GM19193 (cell line): Measurements from ENCODE around the gene ACOT11.

Source experiments
- POLR2A ChIP-seq: IDR thresholded peaks from 4 replicates; pipeline ENCODE4 v1.6.1; 2011; ENCODE audit not compliant: insufficient read depth, insufficient read length; ENCODE audit errors: extremely low read depth

ACOT11 gene

DNA sequence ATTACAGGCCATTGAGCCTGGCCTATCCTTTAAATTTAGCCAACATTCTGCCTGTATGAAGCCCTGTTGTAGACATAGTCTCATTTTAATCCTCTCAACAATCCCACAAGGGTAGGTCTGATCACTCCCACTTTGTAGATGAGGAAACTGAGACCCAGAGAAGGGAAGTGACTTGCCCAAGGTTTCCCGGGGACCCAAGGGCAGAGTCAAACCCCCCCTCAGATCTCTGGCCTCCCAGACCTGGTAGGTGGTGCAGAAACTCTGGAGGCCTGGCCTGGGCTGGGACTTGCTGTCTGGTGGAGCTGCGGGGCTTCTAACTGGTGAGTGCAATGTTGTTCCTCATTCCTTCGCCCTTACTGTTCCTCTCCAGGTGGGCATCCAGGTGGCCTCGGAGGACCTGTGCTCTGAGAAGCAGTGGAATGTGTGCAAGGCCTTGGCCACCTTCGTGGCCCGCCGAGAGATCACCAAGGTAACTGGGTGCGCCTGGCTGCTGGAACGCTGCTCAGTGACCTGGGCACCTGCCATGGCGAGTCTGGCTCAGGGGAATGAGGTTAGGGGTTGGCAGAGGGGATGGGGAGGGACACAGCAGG is 45.6 kb downstream of the ACOT11 start:
- no peak for TF ChIP-seq POLR2A

DNA sequence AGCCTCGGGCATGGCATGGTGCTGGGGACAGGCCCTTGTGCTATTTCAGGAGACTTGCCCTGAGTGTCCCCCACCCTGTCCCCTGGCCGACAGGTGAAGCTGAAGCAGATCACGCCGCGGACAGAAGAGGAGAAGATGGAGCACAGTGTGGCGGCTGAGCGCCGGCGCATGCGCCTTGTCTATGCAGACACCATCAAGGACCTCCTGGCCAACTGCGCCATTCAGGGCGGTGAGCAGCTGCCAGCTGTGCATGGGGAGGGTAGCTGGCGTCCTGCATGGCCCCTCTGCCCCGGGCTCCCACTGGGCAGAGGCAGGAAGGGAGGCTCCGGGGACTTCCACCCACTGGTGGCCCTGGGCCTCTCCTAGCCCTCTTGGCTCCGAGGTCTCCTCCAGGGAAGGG is 46.4 kb downstream of the ACOT11 start:
- TF ChIP-seq POLR2A, result no peak

DNA sequence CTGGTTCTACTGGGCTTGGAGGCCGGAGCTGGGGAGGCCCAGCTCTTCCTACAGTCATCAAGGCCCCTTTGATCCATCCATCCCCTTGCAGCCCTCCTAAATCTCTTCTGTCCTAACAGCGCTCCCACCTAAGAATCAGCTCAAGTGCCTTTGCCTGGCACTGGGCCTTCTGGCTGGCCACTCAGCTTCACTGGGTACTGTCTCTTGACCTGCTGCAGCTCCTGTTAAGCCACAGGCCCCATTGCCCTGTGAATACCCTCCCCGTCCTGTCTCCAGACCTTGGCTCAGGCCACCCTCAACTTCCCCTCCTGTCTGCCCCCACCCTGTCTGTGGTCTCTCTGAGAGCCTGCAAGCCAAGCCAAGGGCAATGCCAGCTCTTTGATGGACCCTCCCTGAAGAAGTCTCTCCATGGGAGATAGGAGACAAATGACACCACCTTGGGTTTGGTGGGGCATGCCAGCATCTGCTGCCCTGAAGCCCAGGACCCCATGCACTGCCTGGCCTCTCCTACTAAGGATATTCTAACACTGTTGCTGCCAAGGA is 48.0 kb downstream of the ACOT11 start:
- no peak for TF ChIP-seq POLR2A

DNA sequence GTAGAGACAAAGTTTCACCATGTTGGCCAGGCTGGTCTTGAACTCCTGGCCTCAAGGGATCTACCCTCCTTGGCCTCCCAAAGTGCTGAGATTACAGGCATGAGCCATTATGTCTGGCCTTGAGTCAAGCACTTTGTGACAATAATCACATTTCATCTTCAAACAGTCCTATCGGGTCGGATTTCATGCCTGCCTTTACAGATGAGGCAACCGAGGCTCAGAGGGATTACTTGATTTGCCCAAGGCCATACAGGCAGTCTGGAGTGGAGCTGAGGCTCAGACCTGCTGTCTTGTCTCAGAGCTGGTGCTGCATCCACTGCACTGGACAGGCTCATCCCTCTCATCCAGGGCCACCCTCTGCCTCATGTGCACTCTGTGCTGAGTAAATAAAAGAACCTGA is 48.7 kb downstream of the ACOT11 start:
- TF ChIP-seq POLR2A, result no peak

DNA sequence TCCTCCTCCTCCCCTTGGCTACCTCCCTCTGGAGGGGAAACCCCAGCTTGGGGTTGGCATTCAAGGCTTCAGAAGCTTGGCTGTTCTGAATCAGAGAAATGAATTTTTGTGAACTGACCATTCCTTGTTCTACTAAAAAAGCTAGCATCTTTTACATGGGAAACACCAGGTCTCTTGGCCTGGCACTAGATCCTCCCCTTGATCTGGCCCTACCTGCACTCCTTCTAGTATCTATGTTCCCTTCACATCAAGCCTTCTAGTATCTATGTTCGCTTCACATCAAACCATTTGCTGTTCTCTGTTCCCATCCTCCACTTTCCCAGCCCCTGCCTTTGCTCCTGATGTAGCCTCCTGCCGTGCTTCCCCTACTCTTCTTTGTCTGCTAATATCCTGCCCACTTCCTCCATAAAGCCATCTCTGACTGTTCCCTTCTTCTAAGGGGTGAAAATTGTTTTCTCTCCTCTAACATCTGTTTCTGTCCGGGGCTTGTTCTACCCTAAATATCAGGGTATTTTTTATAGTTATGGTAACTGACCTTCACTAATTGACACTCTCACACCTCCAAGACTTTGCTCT is 49.5 kb downstream of the ACOT11 start:
- TF ChIP-seq POLR2A, result no peak

DNA sequence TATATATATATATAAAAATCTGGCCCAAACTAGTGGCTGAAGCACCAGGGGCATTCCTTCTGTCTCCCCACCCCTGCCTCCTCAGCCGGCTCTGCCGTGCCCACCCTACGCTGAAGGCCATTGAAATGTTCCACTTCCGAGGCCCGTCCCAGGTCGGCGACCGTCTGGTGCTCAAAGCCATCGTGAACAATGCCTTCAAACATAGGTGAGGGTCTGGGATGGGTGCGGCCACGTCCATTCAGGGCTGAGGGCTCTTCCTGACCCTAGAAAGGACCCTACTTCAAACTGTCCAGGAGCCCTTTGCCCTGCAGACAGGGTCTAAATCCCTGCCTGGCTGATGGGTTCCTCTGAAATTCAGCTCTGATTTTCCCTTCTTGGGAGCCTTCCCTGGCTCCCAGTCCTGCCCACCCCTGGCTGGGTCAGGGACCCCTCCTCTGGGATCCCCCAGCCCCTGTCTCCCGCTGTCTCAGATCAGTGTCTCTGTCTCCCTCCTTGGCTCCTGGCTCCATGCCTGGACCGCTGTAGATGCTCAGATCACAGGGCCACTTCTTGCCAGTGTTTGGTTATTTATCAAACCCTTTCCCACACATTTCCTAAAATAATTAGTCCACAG is 51.3 kb downstream of the ACOT11 start:
- no peak for TF ChIP-seq POLR2A

DNA sequence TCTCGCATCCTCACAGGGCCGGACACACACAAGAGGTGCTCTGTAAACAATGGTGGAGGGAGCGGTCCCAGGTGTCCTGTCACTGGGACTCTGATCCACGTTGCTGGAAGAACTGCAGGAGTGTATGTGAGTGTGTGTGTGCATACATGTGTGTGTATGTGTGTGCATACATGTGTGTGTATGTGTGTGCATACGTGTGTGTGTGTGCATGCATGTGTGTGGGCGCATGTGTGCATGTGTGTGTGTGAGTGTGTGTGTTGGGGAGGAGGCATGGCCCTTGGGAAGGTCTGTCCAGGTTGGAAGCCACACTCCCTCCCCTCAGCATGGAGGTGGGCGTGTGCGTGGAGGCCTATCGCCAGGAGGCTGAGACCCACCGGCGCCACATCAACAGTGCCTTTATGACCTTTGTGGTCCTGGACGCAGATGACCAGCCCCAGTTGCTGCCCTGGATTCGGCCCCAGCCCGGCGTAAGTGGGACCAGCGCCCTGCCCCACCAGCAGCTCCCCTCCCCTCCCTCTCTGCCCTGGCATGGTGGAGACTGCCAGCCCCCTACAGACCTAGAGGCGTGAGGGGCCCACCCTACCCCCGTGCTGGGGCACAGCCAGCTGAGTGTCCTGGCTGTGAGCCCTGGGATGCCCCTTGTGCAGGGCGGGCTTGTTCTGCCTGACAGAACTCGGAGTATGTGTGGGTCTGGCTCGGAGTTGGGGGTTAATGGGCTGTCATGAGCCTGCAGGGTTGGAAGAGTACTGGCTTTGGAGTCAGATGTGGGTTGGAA is 53.1 kb downstream of the ACOT11 start:
- TF ChIP-seq POLR2A, result no peak

DNA sequence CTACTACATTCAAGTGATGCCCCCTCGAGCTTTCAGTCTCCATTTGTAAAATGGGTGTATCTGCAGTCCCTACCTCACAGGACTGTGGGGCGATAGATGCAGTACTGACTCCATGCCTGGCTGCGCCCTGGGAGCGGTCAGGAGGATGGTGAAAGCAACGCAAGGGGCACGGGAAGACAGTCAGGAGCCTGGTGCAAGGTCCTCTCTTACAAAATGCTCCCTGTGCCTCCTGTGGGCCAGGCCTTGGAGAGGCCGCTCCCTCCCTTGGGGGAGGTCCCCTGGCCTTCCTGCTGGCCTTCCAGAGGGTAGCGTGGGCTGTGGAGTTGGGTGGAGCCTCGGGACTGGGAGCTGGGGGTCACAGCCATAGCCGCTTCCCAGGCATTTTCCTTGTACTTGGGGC is 53.7 kb downstream of the ACOT11 start:
- no peak for TF ChIP-seq POLR2A

DNA sequence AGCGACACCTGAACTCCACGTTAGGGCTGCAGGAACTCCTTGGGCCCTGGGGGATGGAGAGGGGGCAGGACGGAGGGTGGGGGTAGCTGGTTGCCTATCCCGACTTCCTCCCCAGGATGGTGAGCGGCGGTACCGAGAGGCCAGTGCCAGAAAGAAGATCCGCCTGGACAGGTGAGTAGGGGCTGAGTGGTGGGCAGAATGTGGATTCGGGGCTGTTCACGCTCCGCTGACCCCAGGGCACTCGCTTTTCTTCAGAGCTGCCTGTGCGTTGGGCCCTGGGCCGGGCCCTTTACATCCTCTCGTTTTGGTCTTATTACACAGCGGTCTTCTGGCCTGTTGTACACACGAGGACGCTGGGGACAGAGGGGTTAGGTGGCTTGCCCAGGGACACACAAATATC is 54.5 kb downstream of the ACOT11 start:
- TF ChIP-seq POLR2A, result no peak

DNA sequence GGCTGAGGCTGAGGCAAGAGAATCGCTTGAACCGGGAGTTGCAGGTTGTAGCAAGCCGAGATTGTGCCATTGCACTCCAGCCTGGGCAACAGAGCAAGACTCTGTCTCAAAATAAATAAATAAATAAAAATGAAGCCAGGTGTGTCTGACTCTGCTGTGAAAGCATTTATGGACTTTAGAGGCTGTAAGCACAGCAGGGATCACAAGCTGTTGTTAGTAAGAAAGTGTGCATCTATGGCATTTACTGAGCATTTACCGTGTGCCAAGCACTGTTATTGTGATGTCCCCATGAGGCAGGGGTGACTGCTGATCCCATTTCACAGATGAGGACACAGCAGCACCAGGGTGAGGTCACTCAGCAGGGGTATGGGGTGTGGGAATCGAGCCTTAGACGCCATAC is 55.2 kb downstream of the ACOT11 start:
- no peak for TF ChIP-seq POLR2A

DNA sequence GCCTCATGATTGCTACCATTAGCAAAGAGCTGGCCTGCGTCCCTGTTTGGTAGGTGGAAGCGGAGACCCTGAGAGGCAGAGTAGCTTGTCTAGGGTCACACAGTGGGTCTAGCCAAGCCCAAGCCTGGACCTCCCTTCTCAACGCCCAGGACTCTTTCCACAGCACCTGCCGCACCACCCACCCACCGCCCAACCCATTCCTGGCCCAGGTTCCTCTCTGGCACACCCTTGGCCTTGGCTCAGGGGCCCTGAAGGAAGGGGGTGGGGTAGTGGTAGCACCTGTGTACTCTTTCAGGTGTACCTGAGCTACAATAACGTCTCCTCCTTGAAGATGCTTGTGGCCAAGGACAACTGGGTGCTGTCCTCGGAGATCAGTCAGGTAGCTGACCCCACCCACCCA is 56.0 kb downstream of the ACOT11 start:
- no peak for TF ChIP-seq POLR2A

DNA sequence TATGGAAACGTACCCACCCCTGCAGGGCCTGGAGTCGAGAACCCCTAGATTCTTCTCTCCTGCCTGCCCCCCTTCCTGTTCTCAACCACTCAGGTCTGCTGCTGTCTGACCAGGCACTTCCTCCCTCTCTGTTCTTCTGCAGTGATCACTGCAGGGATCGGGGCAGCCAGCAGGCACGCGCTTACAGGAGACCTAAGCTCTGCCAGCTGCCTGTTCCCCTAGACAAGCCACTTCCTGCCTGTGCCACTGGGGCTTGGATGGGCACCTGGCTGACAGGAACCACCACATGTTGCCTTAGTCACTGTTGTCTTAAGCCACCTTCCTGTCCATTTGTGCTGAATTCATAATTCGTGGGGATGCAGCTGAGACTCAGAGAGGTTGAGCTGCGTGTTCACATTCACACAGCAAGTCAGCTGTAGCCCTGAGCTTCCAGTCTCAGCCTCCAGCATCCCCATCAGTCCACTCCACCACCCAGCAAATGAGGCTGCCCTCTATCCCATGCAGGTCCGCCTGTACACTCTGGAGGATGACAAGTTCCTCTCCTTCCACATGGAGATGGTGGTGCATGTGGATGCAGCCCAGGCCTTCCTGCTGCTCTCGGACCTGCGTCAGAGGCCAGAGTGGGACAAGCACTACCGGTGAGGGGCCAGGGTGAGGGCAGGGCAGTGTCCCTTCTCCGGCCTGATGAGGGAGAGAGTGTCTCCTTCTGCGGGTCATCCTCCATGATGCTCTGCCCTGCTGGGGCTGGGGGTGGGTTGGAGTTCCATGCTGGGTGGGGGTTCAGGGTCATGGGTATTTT is 56.7 kb downstream of the ACOT11 start:
- no peak for TF ChIP-seq POLR2A

DNA sequence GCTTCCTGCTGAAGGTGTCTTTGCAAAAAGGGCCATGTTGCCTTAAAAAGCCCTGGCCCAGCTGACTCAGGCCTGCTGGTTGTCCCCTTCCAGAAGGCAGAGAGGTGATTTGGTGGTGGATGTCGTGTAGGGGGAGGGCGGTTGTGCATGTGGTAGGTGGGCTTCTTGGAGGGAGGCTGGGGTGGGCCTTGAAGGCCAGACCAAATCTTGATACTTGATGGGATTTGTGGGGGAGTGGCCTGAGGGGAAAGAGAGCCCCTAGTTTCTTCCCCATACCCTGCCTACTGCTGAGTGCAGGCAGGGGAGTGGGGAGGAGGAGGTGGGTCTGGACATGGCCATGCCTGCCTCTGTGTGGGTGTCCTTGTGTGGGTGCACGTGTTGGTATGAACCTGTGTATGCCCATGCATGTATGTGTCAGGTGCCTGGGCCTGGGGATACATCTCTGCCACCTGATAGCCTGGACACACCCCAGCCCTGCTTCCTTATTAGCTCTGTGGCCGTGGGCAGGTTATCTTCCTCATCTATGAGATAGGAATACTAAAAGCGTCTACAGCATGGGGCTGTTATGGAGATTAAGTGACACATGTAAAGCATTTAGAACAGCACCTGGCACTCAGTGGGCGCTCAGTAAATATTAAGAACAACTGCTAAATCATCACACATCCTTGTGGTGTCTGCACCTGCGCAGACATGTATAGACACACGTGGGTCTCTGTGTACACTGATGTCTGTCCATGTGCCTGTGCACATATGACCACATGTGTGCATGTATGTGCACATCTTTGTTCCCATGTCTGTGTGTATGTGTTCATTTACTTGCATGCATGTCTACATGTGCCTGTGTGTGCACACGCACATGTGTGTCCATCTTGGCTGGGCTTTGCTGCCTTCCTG is 58.3 kb downstream of the ACOT11 start:
- TF ChIP-seq POLR2A, result no peak

DNA sequence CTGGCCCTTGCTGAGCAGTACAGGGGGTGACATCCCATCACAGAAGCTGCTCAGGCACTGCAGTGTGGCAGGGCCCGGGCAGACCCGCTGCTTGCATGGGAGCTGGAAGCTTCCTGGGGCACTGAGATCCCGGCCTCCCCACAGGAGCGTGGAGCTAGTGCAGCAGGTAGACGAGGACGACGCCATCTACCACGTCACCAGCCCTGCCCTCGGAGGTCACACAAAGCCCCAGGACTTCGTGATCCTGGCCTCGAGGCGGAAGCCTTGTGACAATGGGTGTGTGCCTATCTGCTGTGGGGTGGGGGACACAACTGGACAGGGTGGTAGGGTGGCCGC is 58.9 kb downstream of the ACOT11 start:
- TF ChIP-seq POLR2A, result no peak
